Endothelial cell of hepatic sinusoid (primary cell): Measurements from ENCODE around the gene ANKDD1A.

Experiments
- in situ Hi-C: cut with HindIII; loops from 2 replicates; pipeline ENCODE4 v1.10.0; 2017; ENCODE audit warnings: low sequenced_read_pairs

The ANKDD1A gene

DNA sequence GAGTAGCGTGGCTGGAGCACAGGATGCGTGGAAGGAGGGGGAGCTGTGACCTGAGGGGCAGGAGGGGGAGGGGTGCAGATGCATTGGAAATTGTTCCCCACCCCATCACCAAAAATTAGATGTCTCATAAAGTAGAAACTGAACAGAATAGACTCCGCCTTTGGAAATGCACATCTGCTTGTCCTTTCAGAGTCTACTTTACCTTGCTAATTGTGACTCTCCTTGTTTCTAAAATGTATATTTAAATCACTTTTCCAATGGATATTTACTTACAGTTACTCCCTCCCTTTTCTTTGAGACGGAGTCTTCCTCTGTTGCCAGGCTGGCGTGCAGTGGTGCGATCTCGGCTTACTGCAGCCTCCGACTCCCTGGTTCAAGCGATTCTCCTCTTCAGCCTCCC, 47.4 kb downstream of the ANKDD1A start:
- in situ Hi-C loops: no loop called here

DNA sequence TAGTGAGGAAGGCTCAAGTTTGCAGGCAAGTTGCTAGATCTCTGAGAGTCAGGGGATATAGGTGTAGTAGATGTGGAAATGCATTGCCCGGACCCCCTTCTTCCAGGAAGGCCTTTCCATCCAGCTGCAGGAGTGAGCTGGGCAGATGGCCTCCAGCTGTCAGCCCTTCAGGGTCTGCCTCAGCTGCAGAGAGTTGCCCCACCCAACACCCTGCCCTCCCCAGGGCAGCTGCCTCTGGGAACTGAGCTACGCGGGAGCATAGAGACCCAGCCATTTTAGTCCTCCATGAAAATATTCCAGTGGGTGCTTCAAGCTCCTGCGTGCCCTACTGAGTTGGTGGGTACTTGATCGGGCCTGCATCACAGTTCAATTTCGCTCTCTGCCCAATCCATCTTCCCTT, 48.5 kb downstream of the ANKDD1A start:
- in situ Hi-C loops: no loop called here

DNA sequence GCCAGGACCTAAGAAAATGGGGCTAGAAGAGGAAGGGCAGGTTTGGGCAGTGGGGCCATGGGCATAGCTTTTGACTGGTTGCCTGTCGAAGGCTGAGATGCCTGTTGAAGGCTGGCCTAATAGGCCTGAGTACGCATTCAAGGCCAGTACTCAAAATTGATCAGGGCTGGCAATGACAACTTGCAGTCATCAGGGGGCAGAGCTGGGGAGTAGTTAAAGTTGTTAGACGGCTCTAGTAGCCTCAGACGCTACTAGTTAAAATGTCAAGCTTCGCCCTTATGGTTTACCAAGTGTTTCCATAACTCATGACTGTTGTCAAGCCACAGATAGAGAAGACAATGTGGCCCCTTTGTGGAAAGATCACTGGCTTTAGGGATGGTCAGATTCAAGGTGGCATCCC, 49.3 kb downstream of the ANKDD1A start:
- in situ Hi-C loops: no loop called here

DNA sequence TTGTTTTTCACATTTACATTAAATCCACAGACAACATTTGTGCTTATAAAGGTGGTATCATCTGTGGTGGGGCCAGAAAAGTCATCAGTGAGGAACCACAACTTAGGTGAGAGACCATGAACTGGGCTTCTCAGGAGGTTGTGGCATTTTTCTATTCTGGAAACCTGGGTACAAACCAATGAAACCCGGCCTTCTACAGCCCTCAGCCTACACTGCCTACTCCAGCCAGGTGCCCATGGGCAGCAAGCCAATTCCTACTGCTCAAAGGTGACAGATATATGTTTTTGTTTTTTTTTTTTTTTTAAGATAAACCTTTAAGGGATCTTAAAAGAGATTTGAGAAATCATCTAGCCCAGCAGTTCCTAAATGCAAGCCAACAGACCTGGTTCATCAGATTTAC, 57.7 kb downstream of the ANKDD1A start:
- in situ Hi-C loops: no loop called here

DNA sequence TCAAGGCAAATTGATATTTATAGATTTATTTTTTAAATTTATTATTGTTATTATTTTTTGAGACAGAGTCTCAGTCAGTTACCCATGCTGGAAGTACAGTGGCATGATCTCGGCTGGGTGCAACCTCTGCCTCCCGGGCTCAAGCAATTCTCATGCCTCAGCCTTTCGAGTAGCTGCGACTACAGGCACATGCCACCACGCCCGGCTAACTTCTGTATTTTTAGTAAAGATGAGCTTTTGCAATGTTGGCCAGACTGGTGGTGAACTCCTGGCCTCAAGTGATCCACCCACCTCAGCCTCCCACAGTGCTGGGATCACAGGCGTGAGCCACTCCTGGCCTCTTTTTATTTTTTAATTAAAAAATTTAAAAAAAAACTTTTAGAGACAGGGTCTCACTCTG, 59.0 kb downstream of the ANKDD1A start:
- in situ Hi-C loops: no loop called here

DNA sequence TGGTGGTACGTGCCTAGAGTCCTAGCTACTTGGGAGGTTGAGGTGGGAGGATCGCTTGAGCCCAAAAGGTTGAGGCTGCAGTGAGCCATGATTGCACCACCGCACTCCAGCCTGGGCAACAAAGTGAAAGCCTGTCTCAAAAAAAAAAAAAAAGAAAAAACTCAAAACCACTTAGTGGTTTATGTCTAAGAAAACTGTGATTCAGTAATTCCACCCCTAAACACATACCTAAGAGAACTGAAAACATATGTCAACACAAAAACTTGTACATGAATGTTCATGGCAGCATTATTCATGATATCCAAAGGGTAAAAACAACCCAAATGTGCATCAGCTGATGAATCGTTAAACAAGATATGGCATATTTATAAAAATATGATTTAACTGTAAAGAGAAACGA, 63.7 kb downstream of the ANKDD1A start:
- in situ Hi-C loops: no loop called here

DNA sequence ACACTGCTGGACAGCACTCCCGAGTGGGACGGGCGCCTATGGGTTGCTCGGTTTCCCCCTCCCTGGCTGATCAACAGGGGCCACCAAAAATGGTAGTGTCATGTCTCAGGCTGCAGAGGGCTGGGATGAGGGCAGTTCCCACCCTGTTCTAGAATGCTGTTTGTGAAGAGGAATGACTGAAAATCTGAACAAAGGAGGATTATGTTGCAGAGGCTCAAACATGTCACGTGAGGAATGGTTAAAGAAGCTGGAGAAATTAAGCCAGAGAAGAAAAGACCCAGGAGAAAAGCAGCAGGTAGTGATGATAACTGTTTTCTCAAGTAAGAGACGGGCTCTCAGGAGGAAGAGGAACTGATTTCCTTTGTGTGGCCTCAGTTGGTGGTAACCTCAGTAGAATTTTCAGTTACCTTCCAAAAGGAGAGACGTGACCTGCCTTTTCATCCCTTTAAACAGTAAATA, 67.6 kb downstream of the ANKDD1A start:
- in situ Hi-C loops: no loop called here

DNA sequence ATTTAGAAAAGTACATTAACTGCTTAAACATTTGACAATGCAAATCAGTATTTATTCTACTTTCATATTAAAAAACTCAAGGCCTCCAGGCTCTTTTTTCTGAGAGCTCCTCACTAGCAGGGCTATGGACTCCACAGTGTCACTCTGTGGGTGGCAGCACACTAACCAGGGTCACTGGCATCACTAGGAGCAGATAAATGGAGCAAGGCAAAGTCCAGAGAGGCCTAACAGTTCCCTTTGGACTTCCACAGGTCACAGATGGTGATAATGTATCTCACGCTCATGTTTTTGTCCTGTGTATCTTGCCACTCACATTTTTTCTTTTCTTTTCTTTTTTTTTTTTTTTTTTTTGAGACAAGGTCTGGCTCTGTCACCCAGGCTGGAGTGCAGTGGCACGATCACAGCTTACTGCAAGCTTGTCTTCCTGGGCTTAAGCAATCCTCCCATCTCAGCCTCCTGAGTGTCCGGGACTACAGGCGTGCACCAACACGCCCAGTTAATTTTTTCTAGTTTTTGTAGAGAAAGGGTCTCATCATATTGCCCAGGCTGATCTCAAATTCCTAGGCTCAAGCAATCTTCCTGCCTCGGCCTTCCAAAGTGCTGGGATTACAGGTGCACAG, 70.2 kb downstream of the ANKDD1A start:
- in situ Hi-C loops: no loop called here

DNA sequence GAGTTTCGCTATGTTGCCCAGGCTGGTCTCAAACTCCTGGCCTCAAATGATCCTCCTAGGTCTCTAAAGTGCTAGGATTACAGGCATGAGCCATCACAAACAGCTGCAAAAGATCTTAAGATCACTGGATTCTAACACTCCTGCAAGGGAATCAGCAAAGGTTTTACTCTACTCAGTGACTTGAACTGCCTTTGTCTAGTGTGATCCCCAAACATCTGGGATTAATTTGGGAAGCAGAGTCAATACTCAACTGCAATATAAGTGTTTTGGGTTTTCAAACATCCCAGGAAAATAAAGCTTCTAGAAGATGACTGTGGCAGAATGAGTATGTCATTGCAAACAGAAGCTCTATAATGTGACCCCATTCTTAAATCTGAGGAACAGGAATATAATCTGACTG, 70.8 kb downstream of the ANKDD1A start:
- in situ Hi-C loops: no loop called here

DNA sequence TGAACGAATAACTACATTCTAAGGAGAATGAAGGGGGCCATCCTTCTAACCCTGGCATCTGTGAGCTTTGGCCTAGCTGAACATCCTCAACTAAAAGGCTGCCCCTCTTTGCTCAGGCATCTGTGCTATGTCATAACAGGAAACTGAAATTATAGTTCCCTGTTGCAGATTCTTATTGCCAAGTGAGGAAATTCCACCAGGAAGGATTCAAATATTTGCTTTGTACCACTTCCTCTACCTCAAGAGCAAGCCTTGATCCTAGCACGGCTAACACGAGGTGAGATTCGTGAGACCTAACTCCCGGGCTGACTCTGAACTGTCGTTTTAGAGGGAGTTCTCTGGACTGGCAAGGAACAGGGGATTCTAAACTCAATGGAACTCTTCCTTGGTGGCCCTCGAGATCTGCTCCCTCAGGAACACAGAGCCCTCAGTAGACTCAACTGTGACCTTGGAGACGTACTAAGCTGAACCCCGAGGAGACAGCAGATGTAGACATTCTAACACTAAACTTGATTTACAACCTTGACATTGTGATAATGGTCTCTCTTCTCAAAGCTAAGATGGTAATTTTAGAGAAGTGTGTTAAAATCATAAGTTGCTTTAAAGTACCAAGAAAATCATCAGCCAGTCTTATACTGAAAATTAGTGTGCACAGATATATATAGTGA, 73.8 kb downstream of the ANKDD1A start:
- in situ Hi-C loops: no loop called here

DNA sequence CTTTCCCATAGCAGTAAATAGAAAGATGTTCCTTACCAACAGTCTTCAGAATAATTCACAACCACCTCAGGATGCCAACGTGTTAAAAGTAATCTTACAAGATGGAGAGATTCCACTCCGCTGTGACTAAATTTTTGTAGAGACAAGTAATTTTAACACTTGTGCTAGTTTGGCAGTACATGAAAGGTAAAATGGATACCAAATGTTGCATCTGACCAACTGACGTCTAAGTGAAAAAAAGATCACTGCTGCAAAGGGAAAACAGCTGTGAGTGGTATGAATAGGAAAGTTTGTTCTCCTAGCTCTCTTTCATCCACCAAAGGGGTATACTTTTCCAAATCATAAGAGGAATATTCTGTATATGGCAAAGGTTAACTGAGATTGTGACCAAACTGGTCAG, 75.4 kb downstream of the ANKDD1A start:
- in situ Hi-C loops: no loop called here

DNA sequence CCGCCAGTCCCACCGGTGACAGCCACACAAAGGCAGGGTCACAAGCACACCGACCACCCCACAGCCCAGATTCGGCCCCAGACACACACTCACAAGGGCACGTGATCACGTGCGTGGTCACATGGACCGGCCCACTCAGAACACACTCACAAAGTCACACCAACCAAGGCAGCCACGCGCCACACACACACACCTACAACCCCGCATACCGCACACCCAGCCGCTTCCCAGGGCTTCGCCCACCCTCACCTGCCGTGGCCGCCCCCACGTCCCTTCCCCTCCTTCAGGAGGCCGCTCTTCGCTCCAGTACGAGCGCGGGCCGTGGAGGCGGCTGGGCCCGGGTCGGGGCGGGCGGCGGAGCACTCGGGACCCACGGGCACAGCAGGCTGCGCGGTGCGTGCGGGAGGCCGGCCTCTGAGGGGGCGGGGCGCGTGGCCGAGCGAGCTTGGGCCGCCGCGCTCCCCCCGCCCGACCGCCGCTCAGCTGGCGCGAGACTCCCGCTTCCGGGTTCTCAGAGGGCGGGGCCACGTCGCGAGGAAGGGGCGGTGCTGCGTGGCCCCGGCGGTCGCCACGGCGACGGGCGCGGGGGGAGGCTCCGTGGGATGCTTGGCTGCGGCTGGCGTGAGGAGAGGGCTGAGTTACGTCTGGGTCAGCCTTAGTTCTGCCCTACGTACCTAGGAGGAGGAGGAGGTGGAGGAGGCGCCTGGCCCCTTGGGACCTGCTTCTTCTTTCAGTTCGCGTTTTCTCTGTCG, 77.9 kb downstream of the ANKDD1A start, which contains the start of gene SPG21:
TSS of gene SPG21 (minus strand) at position 499 of the 752 bp plus-strand sequence. CDS start 6,345 bp downstream, outside the sequence.
- in situ Hi-C loops: no loop called here

DNA sequence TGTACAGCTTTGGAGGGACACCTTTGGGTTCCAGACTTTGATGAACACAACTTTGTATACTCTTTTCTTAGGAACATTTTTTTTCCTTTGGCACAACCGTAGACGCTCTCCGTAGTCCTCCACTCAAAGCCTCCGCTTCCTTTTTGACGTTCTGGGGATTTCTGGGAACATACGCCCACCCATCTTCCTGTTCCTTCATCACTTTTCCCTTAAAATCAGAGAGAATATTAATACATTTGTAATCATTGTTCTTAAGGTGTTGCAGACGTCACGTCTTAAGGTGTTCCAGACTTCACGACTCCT, 78.4 kb downstream of the ANKDD1A start:
- in situ Hi-C loops: no loop called here

DNA sequence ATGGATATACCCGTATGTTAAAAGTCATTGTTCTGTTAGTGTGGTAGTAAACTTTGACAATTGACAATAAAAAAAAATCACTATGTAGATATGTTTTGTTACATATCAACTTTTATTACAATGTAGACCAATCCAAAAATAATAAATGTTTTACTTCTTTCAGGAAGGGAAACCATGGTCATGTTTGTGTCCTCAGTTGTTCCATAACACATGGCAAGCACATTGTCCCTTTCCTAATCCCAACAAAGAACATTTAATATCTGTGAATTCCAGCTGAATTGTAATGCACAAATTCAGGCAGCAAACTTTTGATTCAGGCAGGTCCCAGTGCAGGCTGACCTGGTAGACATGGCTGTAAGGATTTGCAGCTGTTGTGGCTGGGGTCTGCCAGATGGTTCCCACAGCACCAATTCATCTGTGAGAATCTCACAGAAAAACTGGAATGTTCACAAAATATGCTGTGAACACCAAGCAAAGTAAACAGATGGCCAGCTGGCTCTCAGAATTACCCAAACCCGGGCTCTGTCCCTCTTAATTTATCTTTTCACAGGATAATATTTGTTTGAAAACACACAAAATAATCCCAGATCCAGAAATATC, 79.9 kb downstream of the ANKDD1A start:
- in situ Hi-C loops: no loop called here

DNA sequence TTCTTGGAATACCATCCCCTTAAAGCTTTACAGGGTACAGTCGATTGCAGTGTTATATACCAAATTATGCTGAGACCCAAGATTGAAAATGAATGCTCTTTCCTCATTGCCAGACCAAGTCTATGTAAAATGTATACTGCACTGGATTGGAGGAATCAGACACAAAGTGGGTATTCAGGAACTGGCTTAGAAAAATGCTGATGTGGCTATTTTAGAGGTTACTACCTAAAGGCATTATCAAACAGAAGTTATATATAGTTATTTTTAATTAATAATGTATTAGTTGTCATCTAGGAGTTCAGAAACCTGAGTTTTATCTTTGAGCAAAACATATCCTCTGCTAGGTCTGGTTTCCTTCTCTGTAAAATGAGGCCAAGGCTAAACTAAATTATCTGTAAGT, 81.6 kb downstream of the ANKDD1A start:
- in situ Hi-C loops: no loop called here

DNA sequence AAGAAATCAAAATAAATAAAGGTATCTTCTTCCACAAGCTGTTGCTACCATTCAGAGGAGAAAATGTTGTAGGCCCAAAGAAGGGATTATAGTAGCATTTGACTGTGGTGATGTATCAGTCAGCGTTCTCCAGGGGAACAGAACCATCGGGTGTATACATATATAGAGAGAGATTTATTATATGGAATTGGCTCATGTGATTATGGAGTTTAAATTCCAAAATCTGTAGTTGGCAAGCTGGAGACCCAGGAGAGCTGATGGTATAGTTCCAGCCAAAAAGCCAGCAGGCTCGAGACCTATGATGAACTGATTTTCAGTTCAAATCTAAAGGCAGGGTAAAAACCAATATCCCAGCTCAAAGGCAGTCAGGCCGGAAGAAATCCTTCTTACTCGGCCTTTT, 85.4 kb downstream of the ANKDD1A start:
- in situ Hi-C loops: no loop called here

DNA sequence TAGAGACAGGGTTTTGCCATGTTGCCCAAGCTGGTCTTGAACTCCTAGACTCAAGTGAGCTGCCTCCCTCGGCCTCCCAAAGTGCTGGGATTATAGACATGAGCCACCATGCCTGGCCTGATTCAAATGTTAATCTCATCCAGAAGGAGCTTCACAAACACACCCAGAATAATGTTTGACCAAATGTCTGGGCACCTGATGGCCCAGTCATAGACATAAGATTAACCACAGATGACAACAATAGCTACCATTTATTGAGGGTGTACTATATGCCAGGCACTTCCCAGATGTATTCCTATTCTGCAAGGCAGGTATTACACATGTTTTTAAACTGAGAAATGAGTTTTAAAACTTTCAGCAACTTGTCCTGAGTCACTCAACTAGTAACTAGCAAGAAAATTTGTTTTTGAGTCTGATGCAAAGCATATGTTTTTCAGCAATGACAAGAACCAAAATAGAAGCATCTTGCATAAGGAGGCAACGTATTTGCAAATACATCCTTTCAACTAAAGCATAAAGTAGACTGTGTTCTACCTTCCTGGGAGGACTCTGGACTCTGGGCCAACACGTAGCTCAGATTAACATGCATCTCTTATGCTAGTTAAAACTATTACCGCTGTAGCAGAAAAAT, 86.2 kb downstream of the ANKDD1A start:
- in situ Hi-C loops: no loop called here

DNA sequence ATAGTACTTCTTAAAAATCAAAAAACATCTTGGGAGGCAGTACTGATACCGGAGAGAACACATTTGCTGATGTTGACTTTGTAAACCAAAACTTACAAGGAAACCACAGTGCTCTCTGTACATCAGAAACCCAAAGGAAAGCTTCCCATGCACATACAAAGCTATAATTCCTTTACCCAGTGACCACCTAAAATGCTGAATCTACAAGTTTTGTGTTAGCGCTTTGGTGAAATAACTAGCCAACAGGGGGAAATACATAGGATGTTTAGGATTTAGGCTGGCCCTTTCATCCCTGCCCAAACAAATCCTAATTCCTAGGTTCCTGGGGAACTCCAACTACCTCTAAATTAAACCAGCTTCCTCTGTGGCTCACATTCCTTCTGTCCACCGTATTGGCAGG, 93.3 kb downstream of the ANKDD1A start:
- in situ Hi-C loops: no loop called here

DNA sequence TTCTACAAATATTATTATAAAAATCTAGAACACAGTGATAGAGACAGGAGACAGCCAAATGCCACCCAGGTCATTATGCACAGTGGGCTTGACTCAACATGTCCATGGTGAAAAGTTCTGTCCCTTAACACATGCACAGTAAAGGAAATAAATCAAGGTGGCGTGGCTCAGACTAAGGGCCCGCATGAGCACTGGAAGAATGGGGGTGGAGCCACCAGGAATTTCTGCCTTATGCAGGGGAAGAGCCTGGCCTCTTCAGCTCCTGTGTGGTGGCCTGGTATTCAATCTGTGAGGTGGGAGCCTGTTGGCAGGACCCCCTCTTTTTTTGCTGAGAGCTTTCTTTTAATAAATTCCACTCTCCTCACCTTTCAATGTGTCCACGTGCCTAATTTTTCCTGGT, 95.2 kb downstream of the ANKDD1A start:
- in situ Hi-C loops: no loop called here
